GM21515 (cell line): Measurements from ENCODE around the gene PRAF2.

Experiments
- ATAC-seq: cut with Tn5 transposase; IDR thresholded peaks from one replicate; pipeline ENCODE4 v1.9.1; 2021; ENCODE audit not compliant: unreplicated experiment

PRAF2 gene, protein sequence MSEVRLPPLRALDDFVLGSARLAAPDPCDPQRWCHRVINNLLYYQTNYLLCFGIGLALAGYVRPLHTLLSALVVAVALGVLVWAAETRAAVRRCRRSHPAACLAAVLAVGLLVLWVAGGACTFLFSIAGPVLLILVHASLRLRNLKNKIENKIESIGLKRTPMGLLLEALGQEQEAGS

DNA sequence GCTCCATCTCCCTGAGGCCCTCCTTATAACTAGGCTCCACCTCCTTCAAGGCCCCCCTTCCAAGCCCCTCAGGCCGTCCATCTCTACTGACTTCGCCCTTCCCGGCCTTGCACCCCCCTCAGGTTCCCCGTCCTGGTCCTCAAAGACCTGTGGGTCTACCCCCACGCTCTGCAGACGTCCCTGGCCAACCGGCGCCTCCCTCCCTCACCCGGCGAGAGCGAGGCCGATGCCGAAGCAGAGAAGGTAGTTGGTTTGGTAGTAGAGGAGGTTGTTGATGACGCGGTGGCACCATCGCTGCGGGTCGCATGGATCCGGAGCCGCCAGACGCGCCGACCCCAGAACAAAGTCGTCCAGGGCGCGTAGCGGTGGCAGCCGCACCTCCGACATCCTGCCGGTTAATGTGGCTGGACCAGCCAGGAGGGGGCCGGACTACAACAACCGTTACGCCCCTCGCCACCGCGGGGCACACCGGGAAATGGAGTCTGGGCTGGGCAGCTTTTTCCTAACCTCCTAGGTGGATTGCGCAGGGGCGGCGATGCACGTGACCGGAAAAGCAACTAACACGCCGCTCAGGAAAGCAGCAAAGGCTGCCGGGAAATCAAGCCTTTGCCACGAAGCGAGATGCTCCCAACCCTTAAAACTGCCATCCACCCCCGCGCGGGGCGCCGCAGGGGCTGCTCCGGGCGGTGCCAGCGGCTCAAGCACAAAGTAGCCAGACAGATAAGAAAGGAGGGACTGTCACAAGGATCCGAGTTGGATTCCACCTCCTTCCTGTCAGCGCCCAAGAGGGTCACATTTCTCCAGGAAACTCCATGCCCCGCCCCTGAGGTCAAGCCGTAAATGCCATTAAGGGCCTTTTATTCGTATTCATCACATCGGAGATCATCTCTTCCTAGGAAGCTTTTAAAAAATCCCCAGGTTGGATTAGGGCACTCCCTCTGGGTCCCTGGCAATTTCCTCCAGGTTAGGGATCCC lies at the start of gene PRAF2:
Gene PRAF2, minus strand, starts transcription at position 402 of the 975 bp plus-strand sequence. Its CDS starts 15 bp downstream, at position 387.
- peak; percentile 71 for ATAC-seq

DNA sequence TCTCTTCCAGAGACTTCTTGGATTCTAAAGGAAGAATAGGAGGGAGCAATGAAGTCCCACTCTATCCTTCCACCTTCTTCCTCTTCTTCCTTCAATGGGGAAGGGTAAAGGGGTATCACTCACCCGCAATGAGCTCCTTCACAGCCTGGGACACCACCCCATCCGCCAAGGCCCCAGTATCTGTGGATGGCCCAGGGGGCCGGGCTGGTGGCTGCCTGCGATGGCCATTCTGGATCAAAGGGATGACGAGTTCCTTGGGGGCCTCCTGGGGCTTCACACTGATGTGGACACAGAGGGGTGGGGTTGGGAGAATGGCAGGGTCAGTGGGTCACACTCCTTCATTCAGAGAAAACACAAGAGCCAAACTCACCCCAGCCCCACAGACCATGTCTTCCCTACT lies 48.7 kb upstream of the PRAF2 start:
- ATAC-seq = no peak

- no peak for ATAC-seq
Observed at GRCh38 chrX:49120091-49120490, 46.3 kb upstream of the PRAF2 start.

DNA sequence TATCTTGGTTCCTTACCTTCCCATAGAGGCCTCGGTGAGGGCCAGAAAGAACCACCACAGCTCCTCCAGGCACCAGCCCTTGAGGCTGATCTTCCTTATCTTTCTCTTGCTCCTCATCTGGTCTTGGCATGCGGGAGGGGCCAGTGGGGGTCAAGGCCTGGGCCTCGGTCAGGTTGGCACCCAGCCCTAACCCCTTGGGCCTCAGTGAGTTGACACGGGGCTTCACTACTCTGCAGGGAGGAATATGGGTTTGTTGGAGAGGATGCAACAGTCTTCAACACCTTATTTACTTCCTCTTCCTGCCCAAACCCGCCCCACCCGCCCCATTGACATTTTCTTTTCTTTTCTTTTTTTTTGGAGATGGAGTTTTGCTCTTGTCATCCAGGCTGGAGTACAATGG lies 43.8 kb upstream of the PRAF2 start:
- ATAC-seq = no peak

- ATAC-seq = no peak
Observed at GRCh38 chrX:49116716-49117115, 42.9 kb upstream of the PRAF2 start.

- ATAC-seq = no peak
Observed at GRCh38 chrX:49116076-49116475, 42.3 kb upstream of the PRAF2 start.

- no peak for ATAC-seq
Observed at GRCh38 chrX:49111791-49112190, 38.0 kb upstream of the PRAF2 start.

DNA sequence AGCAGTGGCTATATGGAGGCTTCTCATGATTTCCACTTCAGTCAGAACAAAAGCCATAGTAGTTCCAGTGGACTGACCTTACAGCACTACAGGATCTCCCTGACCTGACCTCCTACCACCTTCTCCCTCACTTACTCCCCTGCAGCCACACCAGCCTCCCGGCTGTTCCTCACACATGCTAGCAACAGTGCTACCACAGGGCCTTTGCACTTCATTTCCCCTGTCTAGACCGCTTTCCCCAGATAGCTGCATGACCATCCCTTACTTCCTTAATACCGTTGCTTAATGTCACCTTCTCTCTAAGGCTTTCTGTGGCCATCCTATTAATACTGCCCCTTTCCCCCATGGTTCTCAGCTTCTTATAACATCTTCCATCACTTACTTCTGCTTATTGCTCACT lies 36.6 kb upstream of the PRAF2 start:
- ATAC-seq = no peak

- no peak for ATAC-seq
Observed at GRCh38 chrX:49108641-49109040, 34.8 kb upstream of the PRAF2 start.

DNA sequence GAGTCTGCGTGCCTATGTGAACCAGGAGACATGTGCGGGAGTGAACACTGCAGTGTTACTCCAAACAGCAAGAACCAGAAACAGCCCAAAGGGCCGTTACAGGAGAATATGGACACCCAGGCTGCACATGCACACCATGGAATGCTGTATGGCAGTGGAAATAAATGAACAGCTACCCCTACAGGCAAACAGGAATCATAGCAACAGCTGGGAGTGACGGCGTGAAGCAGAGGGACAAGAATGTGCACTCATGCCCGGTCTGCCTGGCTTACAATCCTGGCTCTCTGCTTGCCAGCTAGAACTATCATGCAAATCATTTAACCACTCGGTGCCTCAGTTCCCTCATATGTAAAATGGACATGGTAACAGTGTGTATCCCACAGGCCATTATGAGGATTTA lies 33.1 kb upstream of the PRAF2 start:
- ATAC-seq = no peak

GRCh38 chrX:49106296-49106695 lies 32.5 kb upstream of the PRAF2 start:
- no peak for ATAC-seq

DNA sequence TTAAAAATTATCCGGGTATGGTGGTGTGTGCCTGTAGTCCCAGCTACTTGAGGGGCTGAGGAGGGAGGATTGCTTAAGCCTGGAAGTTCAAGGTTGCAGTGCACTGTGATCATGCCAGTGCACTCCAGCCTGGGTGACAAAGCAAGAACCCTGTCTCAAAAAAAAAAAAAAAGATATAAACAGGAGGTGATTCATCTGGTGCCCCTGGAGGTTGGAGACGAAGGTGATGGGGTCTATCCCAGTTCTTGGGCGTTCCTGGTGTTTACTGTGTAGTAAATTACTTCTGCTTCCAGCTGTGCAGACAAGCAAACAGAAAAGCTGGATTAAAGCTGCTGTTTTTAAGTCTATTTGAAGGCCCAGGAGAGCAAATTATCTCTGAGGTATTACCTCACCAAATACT lies 29.8 kb upstream of the PRAF2 start:
- ATAC-seq = no peak

- ATAC-seq = no peak
Observed at GRCh38 chrX:49102190-49102589, 28.4 kb upstream of the PRAF2 start.

- ATAC-seq = peak; percentile 8
Observed at GRCh38 chrX:49101629-49101984, 27.8 kb upstream of the PRAF2 start.

DNA sequence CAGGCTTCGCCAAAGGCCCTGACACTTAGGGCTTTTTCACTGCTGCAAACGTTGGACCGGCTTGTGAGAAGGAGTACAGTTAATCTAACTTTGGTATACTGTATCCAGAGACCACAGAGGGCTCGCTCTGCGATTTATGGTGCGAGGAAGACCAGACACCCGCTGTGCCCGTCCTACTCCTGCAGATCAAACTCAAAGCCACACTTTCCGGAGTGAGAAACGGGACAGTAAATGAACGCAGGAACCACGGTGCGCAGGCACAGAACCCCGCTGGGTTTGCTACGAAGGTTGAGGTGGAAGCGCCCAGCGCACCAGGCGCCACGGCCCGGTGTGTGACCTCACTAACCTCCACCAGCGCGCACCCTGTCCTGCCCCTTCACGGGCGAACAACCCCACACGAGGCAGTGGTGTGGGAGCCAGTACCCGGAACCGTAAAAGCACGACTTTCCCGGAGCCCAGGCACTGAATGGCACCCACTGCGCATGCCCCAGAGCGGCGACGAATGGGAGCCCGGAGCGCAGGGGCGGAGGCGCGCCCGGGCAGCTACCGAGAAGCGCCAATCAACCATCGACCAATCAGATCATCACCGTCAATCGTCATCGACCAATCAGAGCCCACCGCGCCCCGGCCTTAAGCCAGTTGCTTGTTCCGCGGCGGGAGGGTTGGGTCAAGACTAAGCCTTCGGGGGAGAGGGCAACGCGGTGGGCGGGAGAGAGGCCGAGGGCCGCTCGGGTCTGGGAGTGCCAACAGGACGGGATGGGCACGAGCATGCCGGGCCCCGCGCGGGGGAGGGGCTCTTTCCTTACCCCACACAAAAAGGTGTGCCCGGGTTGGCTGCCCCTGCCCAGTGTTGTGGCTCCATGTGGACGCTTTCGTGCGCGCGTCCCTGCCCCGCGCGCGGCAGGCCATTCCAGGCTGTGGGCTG lies 27.2 kb upstream of the PRAF2 start:
- peak; percentile 88 for ATAC-seq

DNA sequence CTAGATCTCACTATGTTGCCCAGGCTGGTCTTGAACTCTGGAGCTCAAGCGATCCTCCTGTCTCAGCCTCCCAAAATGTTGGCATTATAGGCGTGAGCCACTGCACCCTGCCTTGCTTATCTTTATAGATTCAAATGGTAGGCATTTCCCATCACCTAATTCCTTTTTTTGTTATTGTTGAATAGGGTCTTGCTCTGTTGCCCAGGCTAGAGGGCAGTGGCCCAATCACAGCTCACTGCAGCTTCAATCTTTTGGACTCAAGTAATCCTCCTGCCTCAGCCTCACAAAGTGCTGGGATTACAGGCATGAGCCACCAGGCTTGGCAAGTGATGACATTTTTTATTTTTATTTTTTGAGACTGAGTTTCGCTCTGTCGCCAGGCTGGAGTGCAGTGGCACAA lies 22.6 kb upstream of the PRAF2 start:
- no peak for ATAC-seq

DNA sequence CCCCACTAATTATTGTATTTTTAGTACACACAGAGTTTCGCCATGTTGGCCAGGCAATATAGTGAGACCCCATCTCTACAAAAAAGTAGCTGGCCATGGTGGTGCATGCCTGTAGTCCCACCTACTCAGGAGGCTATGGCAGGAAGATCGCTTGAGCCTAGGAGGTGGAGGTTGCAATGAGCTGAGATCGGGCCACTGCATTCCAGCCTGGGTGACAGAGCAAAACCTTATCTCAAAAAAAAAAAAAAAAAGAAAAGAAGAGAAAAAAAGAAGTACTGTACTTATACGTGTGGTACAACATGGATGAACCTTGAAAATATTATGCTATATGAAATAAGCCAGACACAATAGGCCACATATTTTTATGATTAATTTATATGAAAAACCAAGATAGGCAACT lies 15.8 kb upstream of the PRAF2 start:
- no peak for ATAC-seq

DNA sequence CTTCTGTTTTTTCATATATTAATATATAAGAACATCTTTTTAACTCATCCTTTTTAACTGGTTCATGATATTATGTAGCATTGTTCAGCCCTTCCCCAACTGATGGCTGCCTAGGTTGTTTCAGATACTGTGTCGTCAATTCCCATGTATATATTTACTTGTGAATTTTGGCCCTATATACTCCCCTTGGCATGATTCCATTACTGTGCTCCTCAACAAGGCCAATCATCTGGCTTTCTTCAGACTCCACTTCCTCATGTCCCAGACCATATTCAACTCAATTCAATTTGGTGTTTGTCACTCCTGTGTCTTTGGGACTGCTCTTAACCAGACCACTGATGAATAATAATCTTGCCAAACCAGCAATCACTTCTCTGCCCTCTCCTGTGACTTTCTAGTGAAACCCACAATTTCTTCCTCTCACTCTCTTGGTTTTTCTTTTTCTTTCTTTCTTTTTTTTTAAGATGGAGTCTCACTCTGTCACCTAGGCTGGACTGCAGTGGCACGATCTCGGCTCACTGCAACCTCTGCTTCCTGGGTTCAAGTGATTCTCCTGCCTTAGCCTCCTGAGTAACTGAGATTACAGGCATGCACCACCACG lies 8.6 kb upstream of the PRAF2 start:
- no peak for ATAC-seq

GRCh38 chrX:49079489-49080428 lies 6.0 kb upstream of the PRAF2 start, which contains the start of gene WDR45:
Gene WDR45 (minus strand): TSS chrX:49079887. CDS start chrX:49078095, 1,792 bp downstream.
- ATAC-seq = peak; percentile 80

DNA sequence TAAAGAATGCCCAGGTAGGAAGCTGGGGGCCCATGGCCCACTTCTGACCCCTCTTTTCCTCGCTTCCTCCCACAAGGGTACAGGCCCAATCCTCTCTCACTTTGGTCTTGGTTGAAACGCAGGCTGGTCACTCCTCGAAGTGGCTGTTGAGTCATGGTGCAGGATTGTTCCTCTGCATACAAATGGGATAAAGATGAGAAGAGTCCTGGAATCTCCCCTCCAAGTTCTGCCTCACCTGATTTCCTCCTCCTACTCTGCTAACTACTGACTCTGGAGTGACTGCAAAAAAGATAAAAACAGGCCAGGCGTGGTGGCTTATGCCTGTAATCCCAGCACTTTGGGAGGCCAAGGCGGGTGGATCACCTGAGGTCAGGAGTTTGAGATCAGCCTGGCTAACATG lies 4.1 kb upstream of the PRAF2 start:
- no peak for ATAC-seq
